Heart left ventricle (tissue), 16 donors: ENCODE measurements around the gene IGIP. TPM values are rescaled to one million over a fixed set of nuclear protein-coding genes. Genes with fewer than 3 reads are reported as not detected.
A peak's percentile ranks its signal among the peaks of the same experiment; 100 is the strongest.

ENCODE experiments used
- ATAC-seq, 4 donors: fragments of 200-7000 bp; cut with Tn5 transposase; one replicate each; pipeline ENCODE4 v1.9.1; 2020 to 2022; ENCODE audit warnings: moderate library complexity in 4 of 4, mild to moderate bottlenecking in 3 of 4, moderate number of reproducible peaks in 1 of 4
- DNase-seq, 5 donors: peaks; one replicate each; pipeline ENCODE4 v3.0.0-alpha.2; 2020
- H3K27ac ChIP-seq, 12 donors: fragments of 200-600 bp; sonication (generic) in 4 of 12; one replicate each; pipeline versions ENCODE4 v1.5.0 to v1.8.0; 2016 to 2022; ENCODE audit warnings: mild to moderate bottlenecking in 2 of 12
- H3K27me3 ChIP-seq, 9 donors: fragments of 200-600 bp; sonication (generic) in 2 of 9; one replicate each; pipeline versions ENCODE4 v1.5.1 to v1.8.0; 2016 to 2022; ENCODE audit warnings: mild to moderate bottlenecking in 3 of 9
- H3K36me3 ChIP-seq, 9 donors: fragments of 200-600 bp; sonication (generic) in 2 of 9; one replicate each; pipeline versions ENCODE4 v1.5.0 to v1.8.0; 2018 to 2022; ENCODE audit warnings: mild to moderate bottlenecking in 2 of 9
- H3K4me1 ChIP-seq, 12 donors: fragments of 200-600 bp; sonication (generic) in 4 of 12; one replicate each; pipeline versions ENCODE4 v1.5.0 to v1.8.0; 2016 to 2022; ENCODE audit warnings: mild to moderate bottlenecking in 3 of 12
- H3K4me3 ChIP-seq, 12 donors: fragments of 200-600 bp; sonication (generic) in 4 of 12; one replicate each; pipeline versions ENCODE4 v1.5.0 to v1.8.0; 2017 to 2022; ENCODE audit warnings: mild to moderate bottlenecking in 9 of 12, moderate library complexity in 4 of 12
- H3K9me3 ChIP-seq, 12 donors: fragments of 200-600 bp; sonication (generic) in 4 of 12; one replicate each; pipeline versions ENCODE4 v1.5.0 to v1.8.0; 2016 to 2022; ENCODE audit warnings: mild to moderate bottlenecking in 1 of 12
- POLR2A ChIP-seq, 2 donors: fragments of 450-650 bp; IDR thresholded peaks; one replicate each; pipeline ENCODE4 v1.6.1; 2017; ENCODE audit warnings: antibody characterized with exemption in 2 of 2, mild to moderate bottlenecking in 2 of 2, moderate library complexity in 2 of 2
- WGBS, 4 donors: extraction: QIAGEN DNeasy Blood & Tissue Kit in 2 of 4; methylation state at CpG; one replicate each; pipeline versions ENCODE4 v1.1.5 to v1.1.7; 2013 to 2018; 5-methylcytosine and 5-hydroxymethylcytosine counted together
- intact Hi-C, 10 donors: fragments of 100-400 bp; cut with DNase I; formaldehyde crosslinking; loops; one replicate each; pipeline versions ENCODE4 v1.11.1 to v1.14.2; 2022
- polyA plus RNA-seq, 2 donors: library from polyadenylated mRNA; stranded (reverse); fragments of 200-250 nt; gene quantifications; one replicate each; pipeline ENCODE4 v1.2.3, GENCODE V29; 2013
- total RNA-seq, 9 donors: library from RNA; depleted of rRNA in 2 of 9; stranded (reverse); fragments of >200 nt in 2 of 9; fragmentation: NEBNext Ultra II Directional in 3 of 9; extraction: Animal tissue kit (Norgen Biotek cat#: 25700) in 3 of 9; gene quantifications; one replicate each; pipeline versions ENCODE4 v1.1.0 to v1.2.4, GENCODE V29; 2016 to 2023
- TF ChIP-seq, protein P1 (sequence below), 12 donors: fragments of 200-600 bp; sonication (generic) in 4 of 12; IDR thresholded peaks; one replicate each; pipeline versions ENCODE4 v1.5.0 to v1.8.0; 2018 to 2022; ENCODE audit warnings: antibody characterized with exemption in 12 of 12, mild to moderate bottlenecking in 5 of 12
- donor health status: ischemic (EF 13 %, LVEDD 7.1; RV severe dilation, severe dysfunction).
- donor health status: healthy with polysubstance abuse.
- donor health status: DM: no; HTN: yes; CAD: no.
- donor health status: DM: no; HTN: no; CAD: no.
- donor health status: ischemic (EF 25% LVEDD 6.9; RV normal size, moderate dysfunction).
- donor health status: ischemic (EF 25% LVEDD 5.7; RV mildly dilated, moderate dysfunction).
- donor health status: healthy.
- donor health status: DM: yes; HTN: yes; CAD: no.
- donor health status: ischemic (EF 35%, LVEDD 5.7; RV mildly dilated, moderate dysfunction).
- donor health status: nonischemic (EF 11% LVEDD 7.7; RV severe dilation, severe dysfunction).
- donor health status: DM: yes; HTN: yes; CAD: no.
- donor health status: PGD.
- donor health status: ischemic (EF 29% LVEDD 5.4; RV normal size, mild dysfunction).
- donor health status: nonischemic (EF 23%, LVEDD 6.1; RV moderate dilation, normal function).

Gene IGIP
- total and polyA plus RNA-seq, 11 donors = 5.8 to 18.3 (median 10.5) TPM

DNA sequence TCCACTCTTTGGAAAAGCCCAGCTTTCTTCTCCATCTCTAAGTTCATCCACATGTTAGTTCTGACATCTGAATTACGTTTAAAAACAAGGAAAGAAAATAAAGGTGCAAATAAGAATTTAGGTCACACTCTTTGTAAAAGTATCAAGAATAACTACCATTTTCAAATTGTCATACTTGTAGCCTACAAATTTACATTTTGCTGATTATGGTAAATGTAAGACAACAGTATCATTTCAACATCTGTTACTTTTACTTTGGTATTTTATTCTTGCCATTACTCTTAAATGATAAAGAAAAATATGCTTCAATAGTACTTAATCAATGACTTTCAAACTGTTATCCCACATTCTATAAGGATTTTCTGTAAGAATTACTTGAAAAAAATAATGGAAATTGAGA, 21.6 kb upstream of the IGIP start:
- Histone ChIP-seq H3K27me3 (peaks cover 0 to 6% (median 0%) of the 10 kb centered on the region in 9 donors), H3K4me1 (peaks cover 0 to 22% (median 10%) of the 10 kb centered on the region in 12 donors), H3K9me3 (no peaks in the 10 kb centered on the region), H3K27ac (no peak overlapping the region), H3K36me3 (no peaks in the 10 kb centered on the region), H3K4me3 (no peak overlapping the region)
- DNase-seq (no peak), ATAC-seq (no peak)
- intact Hi-C loops = no loop called here
- WGBS, 4 donors = 56 to 69% (median 60%) methylated on average over 1 of the region's 1 CpG
- TF ChIP-seq, protein P1, sequence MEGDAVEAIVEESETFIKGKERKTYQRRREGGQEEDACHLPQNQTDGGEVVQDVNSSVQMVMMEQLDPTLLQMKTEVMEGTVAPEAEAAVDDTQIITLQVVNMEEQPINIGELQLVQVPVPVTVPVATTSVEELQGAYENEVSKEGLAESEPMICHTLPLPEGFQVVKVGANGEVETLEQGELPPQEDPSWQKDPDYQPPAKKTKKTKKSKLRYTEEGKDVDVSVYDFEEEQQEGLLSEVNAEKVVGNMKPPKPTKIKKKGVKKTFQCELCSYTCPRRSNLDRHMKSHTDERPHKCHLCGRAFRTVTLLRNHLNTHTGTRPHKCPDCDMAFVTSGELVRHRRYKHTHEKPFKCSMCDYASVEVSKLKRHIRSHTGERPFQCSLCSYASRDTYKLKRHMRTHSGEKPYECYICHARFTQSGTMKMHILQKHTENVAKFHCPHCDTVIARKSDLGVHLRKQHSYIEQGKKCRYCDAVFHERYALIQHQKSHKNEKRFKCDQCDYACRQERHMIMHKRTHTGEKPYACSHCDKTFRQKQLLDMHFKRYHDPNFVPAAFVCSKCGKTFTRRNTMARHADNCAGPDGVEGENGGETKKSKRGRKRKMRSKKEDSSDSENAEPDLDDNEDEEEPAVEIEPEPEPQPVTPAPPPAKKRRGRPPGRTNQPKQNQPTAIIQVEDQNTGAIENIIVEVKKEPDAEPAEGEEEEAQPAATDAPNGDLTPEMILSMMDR (IDR thresholded peaks at IDR 0.05) = no peak
- no peak for TF ChIP-seq POLR2A (IDR thresholded peaks at IDR 0.05)

DNA sequence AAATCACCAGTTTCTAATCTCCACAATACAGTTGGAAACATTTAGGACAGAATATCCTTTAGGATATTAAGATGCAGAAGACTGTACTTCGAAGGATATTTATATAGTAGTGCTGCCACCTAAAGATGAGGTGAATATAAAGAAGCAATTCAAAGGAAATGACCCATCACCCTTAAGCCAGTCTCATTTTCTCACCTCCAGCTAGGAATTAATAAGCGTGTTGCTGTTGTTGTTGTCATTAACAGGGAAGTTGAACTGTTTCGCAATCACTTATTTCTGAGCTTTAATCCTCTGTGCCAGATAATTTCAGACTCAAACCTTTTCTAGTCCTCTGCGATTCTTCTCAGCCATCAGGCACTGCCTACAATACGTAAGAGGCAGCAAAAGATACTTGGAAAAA, 19.6 kb upstream of the IGIP start:
- no peak for DNase-seq
- peaks cover 0 to 12% (median 0%) of the 10 kb centered on the region in 9 donors for H3K27me3 ChIP-seq
- H3K27ac ChIP-seq = peak overlapping the region in 9 of 12 donors; percentile 95 to 100 (median 99)
- intact Hi-C loops = loop anchor here in 3 of 10 donors (5.0 kb wide), 2 partner anchors 36 to 51 kb away; no protein-coding TSS in a partner anchor
- peak overlapping the region in 1 of 12 donors; percentile 82 for H3K4me3 ChIP-seq
- 64 to 70% (median 66%) methylated on average over 5 of the region's 5 CpGs for WGBS, 4 donors
- peaks cover 0 to 40% (median 22%) of the 10 kb centered on the region in 12 donors for H3K4me1 ChIP-seq
- no peaks in the 10 kb centered on the region for H3K9me3 ChIP-seq
- no peak for ATAC-seq
- no peaks in the 10 kb centered on the region for H3K36me3 ChIP-seq
- TF ChIP-seq, protein P1 (IDR thresholded peaks at IDR 0.05) = peak in 1 of 12 donors; percentile 7
- TF ChIP-seq POLR2A (IDR thresholded peaks at IDR 0.05) = no peak

DNA sequence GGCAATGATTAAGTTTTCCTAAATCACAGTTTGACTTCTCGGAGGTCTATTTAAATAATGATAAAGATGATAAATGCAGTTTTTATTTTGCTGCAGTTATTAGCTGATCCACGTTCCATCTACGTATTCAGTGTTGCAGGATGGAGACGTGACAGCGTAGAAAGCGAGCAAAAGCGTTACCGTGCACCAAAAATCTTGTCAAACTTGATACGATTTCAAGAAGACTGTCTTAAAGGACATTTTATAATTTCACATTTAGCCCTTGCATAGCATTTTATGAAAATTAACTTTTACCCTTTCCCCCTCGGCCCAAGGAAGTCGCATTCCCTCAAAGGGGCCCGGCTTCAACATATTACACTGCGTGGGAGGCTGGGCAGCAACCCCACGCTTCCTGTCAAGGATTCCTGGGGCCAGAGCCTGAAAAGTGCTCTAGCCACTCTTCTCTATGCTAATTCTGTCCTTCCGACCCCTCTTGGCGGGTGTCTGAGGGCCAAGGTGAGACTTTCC, 18.9 kb upstream of the IGIP start:
- 50 to 58% (median 52%) methylated on average over 16 of the region's 16 CpGs for WGBS, 4 donors
- no peak for TF ChIP-seq POLR2A (IDR thresholded peaks at IDR 0.05)
- TF ChIP-seq, protein P1 (IDR thresholded peaks at IDR 0.05) = no peak

GRCh38 chr5:140107312-140108092, 18.2 kb upstream of the IGIP start:
- intact Hi-C loops = loop anchor here in 3 of 10 donors (5.0 kb wide), 2 partner anchors 35 to 50 kb away; no protein-coding TSS in a partner anchor
- WGBS, 4 donors = 0 to 1% (median 0%) methylated on average over 63 to 85 of the region's 88 CpGs

More for the DNA sequence above, 18.9 kb upstream of the IGIP start:
- Histone ChIP-seq H3K4me1 (peaks cover 0 to 45% (median 24%) of the 10 kb centered on the region in 12 donors), H3K4me3 (peak overlapping the region; percentile 41 to 87 (median 74)), H3K36me3 (no peaks in the 10 kb centered on the region), H3K27me3 (peaks cover 0 to 12% (median 0%) of the 10 kb centered on the region in 9 donors), H3K9me3 (no peaks in the 10 kb centered on the region), H3K27ac (peak overlapping the region; percentile 95 to 100 (median 98))
- ATAC-seq (peak in 3 of 4 donors; percentile 8 to 27 (median 19)), DNase-seq (no peak)
- intact Hi-C loops = loop anchor here in 3 of 10 donors (5.0 kb wide), 2 partner anchors 35 to 50 kb away; no protein-coding TSS in a partner anchor

More at GRCh38 chr5:140107312-140108092, 18.2 kb upstream of the IGIP start:
- peaks cover under 1 to 52% (median 28%) of the 10 kb centered on the region in 12 donors for H3K4me1 ChIP-seq
- TF ChIP-seq POLR2A (IDR thresholded peaks at IDR 0.05) = peak; percentile 5 to 89
- TF ChIP-seq, protein P1 (IDR thresholded peaks at IDR 0.05) = peak in 9 of 12 donors; percentile 17 to 52 (median 39)
- peak overlapping the region; percentile 41 to 87 (median 74) for H3K4me3 ChIP-seq
- peaks cover 0 to 12% (median 0%) of the 10 kb centered on the region in 9 donors for H3K27me3 ChIP-seq
- H3K36me3 ChIP-seq = no peaks in the 10 kb centered on the region
- DNase-seq (peak; percentile 94 to 97 (median 95)), ATAC-seq (peak; percentile 92 to 98 (median 98))
- H3K27ac ChIP-seq = peak overlapping the region; percentile 95 to 100 (median 98)
- no peaks in the 10 kb centered on the region for H3K9me3 ChIP-seq
